Activated gamma-delta T cell treated with anti-CD3 and anti-CD28 coated beads, Interleukin-2, amount 50 U/mL, for 16 hours (primary cell): Measurements from ENCODE around the gene MSI2.

Source experiments
- DNase-seq: peaks from one replicate; pipeline ENCODE4 v3.0.0-alpha.2; 2020; ENCODE audit warnings: low read depth

The MSI2 gene

GRCh38 chr17:57541472-57542394, 285.4 kb downstream of the MSI2 start:
- DNase-seq: no peak

- DNase-seq: no peak
These were observed 286.2 kb downstream of the MSI2 start for GRCh38 chr17:57542510-57542909.

- no peak for DNase-seq
These were observed 286.9 kb downstream of the MSI2 start for GRCh38 chr17:57543230-57543629.

- no peak for DNase-seq
These were observed 288.1 kb downstream of the MSI2 start for GRCh38 chr17:57544401-57544800.

- DNase-seq: no peak
These were observed 288.6 kb downstream of the MSI2 start for GRCh38 chr17:57544834-57545463.

- DNase-seq: no peak
These were observed 289.5 kb downstream of the MSI2 start for GRCh38 chr17:57545731-57546342.

GRCh38 chr17:57548421-57549410, 292.4 kb downstream of the MSI2 start:
- DNase-seq: no peak

GRCh38 chr17:57549468-57549867, 293.1 kb downstream of the MSI2 start:
- no peak for DNase-seq

- DNase-seq: no peak
These were observed 293.7 kb downstream of the MSI2 start for GRCh38 chr17:57550016-57550415.

GRCh38 chr17:57550668-57551315, 294.5 kb downstream of the MSI2 start:
- no peak for DNase-seq

GRCh38 chr17:57551321-57552079, 295.2 kb downstream of the MSI2 start:
- no peak for DNase-seq

GRCh38 chr17:57552114-57552624, 295.8 kb downstream of the MSI2 start:
- peak; percentile 5 for DNase-seq

GRCh38 chr17:57553526-57553925, 297.2 kb downstream of the MSI2 start:
- DNase-seq: no peak

GRCh38 chr17:57553991-57554825, 297.9 kb downstream of the MSI2 start:
- no peak for DNase-seq

GRCh38 chr17:57554826-57555635, 298.7 kb downstream of the MSI2 start:
- no peak for DNase-seq

- DNase-seq: no peak
These were observed 299.4 kb downstream of the MSI2 start for GRCh38 chr17:57555636-57556175.

GRCh38 chr17:57556320-57556719, 300.0 kb downstream of the MSI2 start:
- DNase-seq: no peak

GRCh38 chr17:57556977-57557376, 300.7 kb downstream of the MSI2 start:
- no peak for DNase-seq
